K562 (cell line): ENCODE measurements around the gene MADD. TPM values are rescaled to one million over a fixed set of nuclear protein-coding genes. Genes with fewer than 3 reads are reported as not detected.

Experiments
- CBFA2T2 ChIP-seq: fragments of 450-650 bp; conservative IDR thresholded peaks from 2 replicates; pipeline ENCODE4 v1.6.1; 2017; ENCODE audit warnings: mild to moderate bottlenecking
- LEF1 ChIP-seq: fragments of 450-650 bp; IDR thresholded peaks from 2 replicates; pipeline ENCODE4 v1.6.1; 2016; ENCODE audit warnings: mild to moderate bottlenecking
- RBM25 ChIP-seq: fragments of 200-400 bp; formaldehyde crosslinking; IDR thresholded peaks from 2 replicates; pipeline ENCODE4 v1.6.1; 2018; ENCODE audit warnings: low read length, low read depth, moderate library complexity; ENCODE audit not compliant: severe bottlenecking
- TCF3 ChIP-seq: sonication (generic); formaldehyde crosslinking; IDR thresholded peaks from 2 replicates; pipeline ENCODE4 v1.4.0; 2020; ENCODE audit warnings: mild to moderate bottlenecking, missing genetic modification reagents
- THRAP3 ChIP-seq: fragments of 450-650 bp; IDR thresholded peaks from 2 replicates; pipeline ENCODE4 v1.6.1; 2016; ENCODE audit warnings: mild to moderate bottlenecking, inconsistent platforms, borderline replicate concordance
- ZNF124 ChIP-seq: sonication (generic); formaldehyde crosslinking; IDR thresholded peaks from 2 replicates; pipeline ENCODE4 v1.8.1; 2022; ENCODE audit warnings: missing genetic modification reagents
- polyA plus RNA-seq, 8 experiments: library from polyadenylated mRNA; depleted of rRNA in 4 of 8; stranded (reverse) in 5 of 8; unstranded in 3 of 8; fragments of >200 nt; fragmentation: Nextera tagmentation in 2 of 8; fragmentation: Illumina TruSeq in 1 of 8; extraction: Ambion mirVana in 2 of 8; extraction: Trizol in 1 of 8; gene quantifications; 2 replicates each; pipeline versions ENCODE4 v1.2.1 to v1.2.3, GENCODE V29; 2011 to 2014; ENCODE audit warnings: inconsistent platforms in 1 of 8, missing spikeins in 1 of 8
- total RNA-seq, 7 experiments: library from RNA; depleted of rRNA in 6 of 7; stranded (reverse); fragments of >200 nt in 6 of 7; fragmentation: Illumina TruSeq in 2 of 7; extraction: Trizol in 2 of 7; gene quantifications; 2 replicates each; pipeline versions ENCODE4 v1.2.1 to v1.2.3, GENCODE V29; 2011 to 2021; ENCODE audit warnings: low replicate concordance in 1 of 7
- TF ChIP-seq, protein P1 (sequence below): fragments of 250-450 bp; sonication (Bioruptor Pico); IDR thresholded peaks from 2 replicates; pipeline ENCODE4 v1.8.0; 2022; ENCODE audit warnings: inconsistent platforms
- TF ChIP-seq, protein P2 (sequence below), 2 experiments: fragments of 250-450 bp in 1 of 2; fragments of 450-650 bp in 1 of 2; sonication (Bioruptor Pico) in 1 of 2; IDR thresholded peaks; 2 replicates each; pipeline versions ENCODE4 v1.6.1 to v1.8.0; 2016 to 2021; ENCODE audit warnings: mild to moderate bottlenecking in 2 of 2, moderate library complexity in 2 of 2, missing compliant biosample characterization in 1 of 2, missing genetic modification characterization in 1 of 2
- TF ChIP-seq, protein P3 (sequence below): IDR thresholded peaks from 3 replicates; pipeline ENCODE4 v1.6.1; 2011; ENCODE audit warnings: borderline replicate concordance, mild to moderate bottlenecking; ENCODE audit not compliant: insufficient read length, insufficient read depth
- TF ChIP-seq, protein P4 (sequence below): fragments of 250-450 bp; sonication (Bioruptor Pico); IDR thresholded peaks from 2 replicates; pipeline ENCODE4 v1.8.0; 2021; ENCODE audit warnings: borderline replicate concordance, mild to moderate bottlenecking, moderate library complexity; ENCODE audit not compliant: poor library complexity, severe bottlenecking
- TF ChIP-seq, protein P5 (sequence below), 2 experiments: fragments of 450-650 bp in 1 of 2; sonication (generic) in 1 of 2; formaldehyde crosslinking in 1 of 2; IDR thresholded peaks; 2 replicates each; pipeline versions ENCODE4 v1.7.1 to v1.9.0; 2016 to 2022; ENCODE audit warnings: inconsistent platforms in 1 of 2, mild to moderate bottlenecking in 1 of 2, missing genetic modification reagents in 1 of 2

MADD gene
- total and polyA plus RNA-seq, 9 of the 15 experiments (the other 6 are each of a cell fraction or from before 2014, with no cell fraction given), result 0.68 to 57.6 (median 33.6) TPM

DNA sequence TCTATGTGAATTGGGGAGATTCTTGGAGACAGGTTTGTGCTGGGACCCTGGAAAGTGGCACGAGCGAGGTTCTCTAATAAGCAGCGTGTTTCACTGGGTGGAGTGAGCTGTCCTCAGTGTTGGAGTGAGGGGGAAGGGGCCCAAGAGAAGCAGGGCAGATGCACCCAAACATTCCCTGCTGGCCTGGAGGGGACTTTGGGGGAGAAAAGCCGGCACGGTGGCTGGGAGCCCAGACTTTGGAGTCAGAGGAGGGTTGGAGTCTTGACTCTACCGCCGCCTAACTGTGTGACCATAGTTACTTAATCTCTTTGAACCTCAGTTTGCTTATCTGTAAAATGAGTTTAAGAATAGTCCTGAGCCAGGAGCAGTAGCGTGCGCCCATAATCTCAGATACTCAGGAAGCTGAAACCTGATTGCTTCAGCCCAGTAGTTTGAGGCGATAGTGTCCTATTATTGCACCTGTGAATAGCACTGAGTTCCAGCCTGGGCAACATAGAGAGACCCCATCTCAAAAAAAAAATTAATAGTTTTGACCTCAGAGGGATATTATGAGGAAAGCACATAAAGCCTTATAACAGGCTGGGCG is 11.5 kb upstream of the MADD start (continued):
- TF ChIP-seq, protein P1, sequence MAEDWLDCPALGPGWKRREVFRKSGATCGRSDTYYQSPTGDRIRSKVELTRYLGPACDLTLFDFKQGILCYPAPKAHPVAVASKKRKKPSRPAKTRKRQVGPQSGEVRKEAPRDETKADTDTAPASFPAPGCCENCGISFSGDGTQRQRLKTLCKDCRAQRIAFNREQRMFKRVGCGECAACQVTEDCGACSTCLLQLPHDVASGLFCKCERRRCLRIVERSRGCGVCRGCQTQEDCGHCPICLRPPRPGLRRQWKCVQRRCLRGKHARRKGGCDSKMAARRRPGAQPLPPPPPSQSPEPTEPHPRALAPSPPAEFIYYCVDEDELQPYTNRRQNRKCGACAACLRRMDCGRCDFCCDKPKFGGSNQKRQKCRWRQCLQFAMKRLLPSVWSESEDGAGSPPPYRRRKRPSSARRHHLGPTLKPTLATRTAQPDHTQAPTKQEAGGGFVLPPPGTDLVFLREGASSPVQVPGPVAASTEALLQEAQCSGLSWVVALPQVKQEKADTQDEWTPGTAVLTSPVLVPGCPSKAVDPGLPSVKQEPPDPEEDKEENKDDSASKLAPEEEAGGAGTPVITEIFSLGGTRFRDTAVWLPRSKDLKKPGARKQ (CRISPR knock-in tag), result no peak
- TF ChIP-seq RBM25, result peak; percentile 67
- TF ChIP-seq, protein P2, sequence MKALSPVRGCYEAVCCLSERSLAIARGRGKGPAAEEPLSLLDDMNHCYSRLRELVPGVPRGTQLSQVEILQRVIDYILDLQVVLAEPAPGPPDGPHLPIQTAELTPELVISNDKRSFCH (CRISPR knock-in tag; IDR thresholded peaks at IDR 0.05), result no peak
- TF ChIP-seq, protein P2 (tag; IDR thresholded peaks at IDR 0.05), result no peak
- TF ChIP-seq, protein P3, sequence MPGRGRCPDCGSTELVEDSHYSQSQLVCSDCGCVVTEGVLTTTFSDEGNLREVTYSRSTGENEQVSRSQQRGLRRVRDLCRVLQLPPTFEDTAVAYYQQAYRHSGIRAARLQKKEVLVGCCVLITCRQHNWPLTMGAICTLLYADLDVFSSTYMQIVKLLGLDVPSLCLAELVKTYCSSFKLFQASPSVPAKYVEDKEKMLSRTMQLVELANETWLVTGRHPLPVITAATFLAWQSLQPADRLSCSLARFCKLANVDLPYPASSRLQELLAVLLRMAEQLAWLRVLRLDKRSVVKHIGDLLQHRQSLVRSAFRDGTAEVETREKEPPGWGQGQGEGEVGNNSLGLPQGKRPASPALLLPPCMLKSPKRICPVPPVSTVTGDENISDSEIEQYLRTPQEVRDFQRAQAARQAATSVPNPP, result no peak
- no peak for TF ChIP-seq THRAP3
- peak; percentile 18; the same call in 1 of the 2 replicates for TF ChIP-seq CBFA2T2
- TF ChIP-seq TCF3 (CRISPR knock-in tag), result peak; percentile 12; the same call in 1 of the 2 replicates
- TF ChIP-seq, protein P4, sequence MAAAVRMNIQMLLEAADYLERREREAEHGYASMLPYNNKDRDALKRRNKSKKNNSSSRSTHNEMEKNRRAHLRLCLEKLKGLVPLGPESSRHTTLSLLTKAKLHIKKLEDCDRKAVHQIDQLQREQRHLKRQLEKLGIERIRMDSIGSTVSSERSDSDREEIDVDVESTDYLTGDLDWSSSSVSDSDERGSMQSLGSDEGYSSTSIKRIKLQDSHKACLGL (CRISPR knock-in tag), result no peak
- TF ChIP-seq ZNF124, result no peak
- TF ChIP-seq LEF1, result peak; percentile 28; the same call in 1 of the 2 replicates
- TF ChIP-seq, protein P5, sequence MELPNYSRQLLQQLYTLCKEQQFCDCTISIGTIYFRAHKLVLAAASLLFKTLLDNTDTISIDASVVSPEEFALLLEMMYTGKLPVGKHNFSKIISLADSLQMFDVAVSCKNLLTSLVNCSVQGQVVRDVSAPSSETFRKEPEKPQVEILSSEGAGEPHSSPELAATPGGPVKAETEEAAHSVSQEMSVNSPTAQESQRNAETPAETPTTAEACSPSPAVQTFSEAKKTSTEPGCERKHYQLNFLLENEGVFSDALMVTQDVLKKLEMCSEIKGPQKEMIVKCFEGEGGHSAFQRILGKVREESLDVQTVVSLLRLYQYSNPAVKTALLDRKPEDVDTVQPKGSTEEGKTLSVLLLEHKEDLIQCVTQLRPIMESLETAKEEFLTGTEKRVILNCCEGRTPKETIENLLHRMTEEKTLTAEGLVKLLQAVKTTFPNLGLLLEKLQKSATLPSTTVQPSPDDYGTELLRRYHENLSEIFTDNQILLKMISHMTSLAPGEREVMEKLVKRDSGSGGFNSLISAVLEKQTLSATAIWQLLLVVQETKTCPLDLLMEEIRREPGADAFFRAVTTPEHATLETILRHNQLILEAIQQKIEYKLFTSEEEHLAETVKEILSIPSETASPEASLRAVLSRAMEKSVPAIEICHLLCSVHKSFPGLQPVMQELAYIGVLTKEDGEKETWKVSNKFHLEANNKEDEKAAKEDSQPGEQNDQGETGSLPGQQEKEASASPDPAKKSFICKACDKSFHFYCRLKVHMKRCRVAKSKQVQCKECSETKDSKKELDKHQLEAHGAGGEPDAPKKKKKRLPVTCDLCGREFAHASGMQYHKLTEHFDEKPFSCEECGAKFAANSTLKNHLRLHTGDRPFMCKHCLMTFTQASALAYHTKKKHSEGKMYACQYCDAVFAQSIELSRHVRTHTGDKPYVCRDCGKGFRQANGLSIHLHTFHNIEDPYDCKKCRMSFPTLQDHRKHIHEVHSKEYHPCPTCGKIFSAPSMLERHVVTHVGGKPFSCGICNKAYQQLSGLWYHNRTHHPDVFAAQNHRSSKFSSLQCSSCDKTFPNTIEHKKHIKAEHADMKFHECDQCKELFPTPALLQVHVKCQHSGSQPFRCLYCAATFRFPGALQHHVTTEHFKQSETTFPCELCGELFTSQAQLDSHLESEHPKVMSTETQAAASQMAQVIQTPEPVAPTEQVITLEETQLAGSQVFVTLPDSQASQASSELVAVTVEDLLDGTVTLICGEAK (IDR thresholded peaks at IDR 0.05), result no peak
- TF ChIP-seq, protein P5 (CRISPR knock-in tag; IDR thresholded peaks at IDR 0.05), result no peak
